HepG2 (cell line): Measurements from ENCODE around the gene ASAP2. TPM values are rescaled to one million over a fixed set of nuclear protein-coding genes. Genes with fewer than 3 reads are reported as not detected.

Experiments
- ADNP ChIP-seq: sonication (generic); formaldehyde crosslinking; IDR thresholded peaks from 2 replicates; pipeline ENCODE4 v1.4.0; 2020; ENCODE audit warnings: missing genetic modification reagents
- ATF1 ChIP-seq: IDR thresholded peaks from 2 replicates; pipeline ENCODE4 v1.6.1; 2016; ENCODE audit warnings: mild to moderate bottlenecking, control low read depth
- BHLHE40 ChIP-seq: IDR thresholded peaks from 2 replicates; pipeline ENCODE4 v1.6.1; 2011; ENCODE audit warnings: low read length, improper control_type of control experiment
- CBX2 ChIP-seq, 2 experiments: fragments of 200-600 bp in 1 of 2; sonication (generic); formaldehyde crosslinking in 1 of 2; IDR thresholded peaks; 2 replicates each; pipeline versions ENCODE4 v1.7.0 to v1.8.1; 2018 to 2022; ENCODE audit warnings: low read depth in 2 of 2, low read length in 1 of 2, mild to moderate bottlenecking in 1 of 2, missing genetic modification reagents in 1 of 2
- CC2D1A ChIP-seq: sonication (generic); formaldehyde crosslinking; IDR thresholded peaks from 2 replicates; pipeline ENCODE4 v1.8.1; 2023; ENCODE audit warnings: mild to moderate bottlenecking, missing genetic modification reagents
- CREBL2 ChIP-seq: sonication (generic); formaldehyde crosslinking; IDR thresholded peaks from 2 replicates; pipeline ENCODE4 v1.8.1; 2023; ENCODE audit warnings: missing genetic modification reagents, mild to moderate bottlenecking, borderline replicate concordance
- E2F2 ChIP-seq: sonication (generic); formaldehyde crosslinking; IDR thresholded peaks from 2 replicates; pipeline ENCODE4 v1.4.0; 2020; ENCODE audit warnings: missing genetic modification reagents, borderline replicate concordance
- ETV6 ChIP-seq: sonication (generic); formaldehyde crosslinking; conservative IDR thresholded peaks from 2 replicates; pipeline ENCODE4 v1.4.0; 2020; ENCODE audit warnings: missing genetic modification reagents
- FIP1L1 ChIP-seq: fragments of 200-400 bp; formaldehyde crosslinking; IDR thresholded peaks from 2 replicates; pipeline ENCODE4 v1.6.1; 2018; ENCODE audit warnings: low read depth, mild to moderate bottlenecking, low read length, moderate library complexity, borderline replicate concordance; ENCODE audit not compliant: insufficient read depth
- FOXA1 ChIP-seq, 2 experiments: fragments of 450-650 bp in 1 of 2; sonication (generic) in 1 of 2; formaldehyde crosslinking in 1 of 2; IDR thresholded peaks; 2 replicates each; pipeline versions ENCODE4 v1.4.0 to v1.6.1; 2016 to 2020; ENCODE audit warnings: missing genetic modification reagents in 1 of 2
- GABPB1 ChIP-seq: IDR thresholded peaks from 2 replicates; pipeline ENCODE4 v1.6.1; 2016; ENCODE audit warnings: mild to moderate bottlenecking, missing genetic modification reagents, moderate library complexity, missing compliant biosample characterization
- NCOA1 ChIP-seq: sonication (generic); formaldehyde crosslinking; IDR thresholded peaks from 2 replicates; pipeline ENCODE4 v1.9.0; 2021; ENCODE audit warnings: missing genetic modification reagents
- TCF7L2 ChIP-seq: IDR thresholded peaks from 2 replicates; pipeline ENCODE4 v1.6.1; 2011; ENCODE audit warnings: mild to moderate bottlenecking, low read depth, low read length, moderate library complexity
- TFAP4 ChIP-seq: sonication (generic); IDR thresholded peaks from 2 replicates; pipeline ENCODE4 v1.6.1; 2016; ENCODE audit warnings: low read depth, borderline replicate concordance
- TFDP1 ChIP-seq: IDR thresholded peaks from 2 replicates; pipeline ENCODE4 v1.6.1; 2016; ENCODE audit warnings: missing compliant biosample characterization, missing genetic modification reagents, borderline replicate concordance
- U2AF2 ChIP-seq: fragments of 200-400 bp; formaldehyde crosslinking; IDR thresholded peaks from 2 replicates; pipeline ENCODE4 v1.6.1; 2017; ENCODE audit warnings: low read depth, mild to moderate bottlenecking, low read length
- ZFP41 ChIP-seq: sonication (generic); formaldehyde crosslinking; IDR thresholded peaks from 2 replicates; pipeline ENCODE4 v1.4.0; 2020; ENCODE audit warnings: mild to moderate bottlenecking, missing genetic modification reagents, borderline replicate concordance
- ZNF101 ChIP-seq: sonication (generic); formaldehyde crosslinking; IDR thresholded peaks from 2 replicates; pipeline ENCODE4 v1.4.0; 2020; ENCODE audit warnings: mild to moderate bottlenecking, low read depth, missing genetic modification reagents, borderline replicate concordance
- ZNF143 ChIP-seq: sonication (generic); formaldehyde crosslinking; IDR thresholded peaks from 2 replicates; pipeline ENCODE4 v1.4.0; 2020; ENCODE audit warnings: missing genetic modification reagents
- ZNF234 ChIP-seq: sonication (generic); formaldehyde crosslinking; conservative IDR thresholded peaks from 2 replicates; pipeline ENCODE4 v1.5.1; 2020; ENCODE audit warnings: mild to moderate bottlenecking, missing genetic modification reagents
- ZNF235 ChIP-seq: sonication (generic); formaldehyde crosslinking; IDR thresholded peaks from 2 replicates; pipeline ENCODE4 v1.8.1; 2023; ENCODE audit warnings: mild to moderate bottlenecking, missing genetic modification reagents, borderline replicate concordance
- ZNF24 ChIP-seq: fragments of 450-650 bp; IDR thresholded peaks from 2 replicates; pipeline ENCODE4 v1.6.1; 2017; ENCODE audit warnings: antibody characterized with exemption, mild to moderate bottlenecking
- ZNF367 ChIP-seq: sonication (generic); formaldehyde crosslinking; IDR thresholded peaks from 2 replicates; pipeline ENCODE4 v1.4.0; 2020; ENCODE audit warnings: missing genetic modification reagents, borderline replicate concordance
- ZNF501 ChIP-seq: sonication (generic); formaldehyde crosslinking; IDR thresholded peaks from 2 replicates; pipeline ENCODE4 v1.5.1; 2020; ENCODE audit warnings: mild to moderate bottlenecking, moderate library complexity, missing genetic modification reagents
- ZNF543 ChIP-seq: sonication (generic); formaldehyde crosslinking; IDR thresholded peaks from 2 replicates; pipeline ENCODE4 v1.4.0; 2020; ENCODE audit warnings: mild to moderate bottlenecking, missing genetic modification reagents
- ZSCAN20 ChIP-seq: sonication (generic); formaldehyde crosslinking; IDR thresholded peaks from 2 replicates; pipeline ENCODE4 v1.4.0; 2020; ENCODE audit warnings: missing genetic modification reagents, mild to moderate bottlenecking, borderline replicate concordance
- ZSCAN9 ChIP-seq: IDR thresholded peaks from 2 replicates; pipeline ENCODE4 v1.6.1; 2016; ENCODE audit warnings: borderline replicate concordance
- polyA plus RNA-seq, 8 experiments: library from polyadenylated mRNA; depleted of rRNA in 3 of 8; stranded (reverse) in 7 of 8; unstranded in 1 of 8; fragments of >200 nt; fragmentation: Illumina TruSeq in 4 of 8; extraction: Trizol in 4 of 8; gene quantifications; 2 replicates each; pipeline versions ENCODE4 v1.2.1 to v1.2.3, GENCODE V29; 2011 to 2016; ENCODE audit warnings: low read depth in 4 of 8, missing spikeins in 1 of 8, mixed read lengths in 1 of 8; ENCODE audit not compliant: insufficient read depth in 1 of 8
- total RNA-seq, 5 experiments: library from RNA; depleted of rRNA; stranded (reverse); fragments of >200 nt; fragmentation: Illumina TruSeq; extraction: Trizol; gene quantifications; 2 replicates each; pipeline ENCODE4 v1.2.3, GENCODE V29; 2016; ENCODE audit warnings: low read depth in 1 of 5

The ASAP2 gene
- total and polyA plus RNA-seq, 2 of the 13 experiments (the other 11 are each of a cell fraction or from before 2014, with no cell fraction given): 7.3 to 22.3 TPM

GRCh38 chr2:9235147-9236044 lies 28.8 kb downstream of the ASAP2 start (continued):
- TF ChIP-seq ZNF543 (CRISPR knock-in tag): no peak
- TF ChIP-seq ZFP41: no peak
- TF ChIP-seq TFAP4: 0 out of 2 replicates have a peak, but pooled peaks have one; percentile 2
- no peak for TF ChIP-seq U2AF2
- TF ChIP-seq ZNF501 (CRISPR knock-in tag): 0 out of 2 replicates have a peak, but pooled peaks have one; percentile 4
- no peak for TF ChIP-seq ADNP (CRISPR knock-in tag)
- peak; percentile 41; the same call in 1 of the 2 replicates for TF ChIP-seq BHLHE40
- no peak for TF ChIP-seq ZNF234
- no peak for TF ChIP-seq CBX2 (IDR thresholded peaks at IDR 0.05; ENCODE audit: low read depth, low read length)
- no peak for TF ChIP-seq CBX2 (CRISPR knock-in tag; IDR thresholded peaks at IDR 0.05; ENCODE audit: low read depth)
- TF ChIP-seq NCOA1: no peak
- TF ChIP-seq TFDP1 (CRISPR knock-in tag): no peak; the same call in 1 of the 2 replicates
- no peak for TF ChIP-seq ZNF235 (CRISPR knock-in tag)
- TF ChIP-seq FOXA1 (IDR thresholded peaks at IDR 0.05): no peak
- no peak for TF ChIP-seq FOXA1 (CRISPR knock-in tag; IDR thresholded peaks at IDR 0.05)
- TF ChIP-seq ETV6: no peak
- TF ChIP-seq TCF7L2: no peak
- no peak for TF ChIP-seq E2F2 (CRISPR knock-in tag)
- no peak for TF ChIP-seq ZNF143 (CRISPR knock-in tag)
- no peak for TF ChIP-seq FIP1L1
- TF ChIP-seq ATF1 (CRISPR knock-in tag): no peak
- no peak for TF ChIP-seq ZSCAN20 (CRISPR knock-in tag)
- TF ChIP-seq ZNF367: no peak
- TF ChIP-seq ZSCAN9 (CRISPR knock-in tag): no peak
- no peak for TF ChIP-seq ZNF24
- no peak for TF ChIP-seq ZNF101 (CRISPR knock-in tag)
- TF ChIP-seq GABPB1 (CRISPR knock-in tag): peak; percentile 39; the same call in 1 of the 2 replicates
- 0 out of 2 replicates have a peak, but pooled peaks have one; percentile 54 for TF ChIP-seq CC2D1A (CRISPR knock-in tag)
- TF ChIP-seq CREBL2: 0 out of 2 replicates have a peak, but pooled peaks have one; percentile 28
